Measurements from ENCODE around the gene ISL1. TPM values are rescaled to one million over a fixed set of nuclear protein-coding genes. Genes with fewer than 3 reads are reported as not detected.

The ISL1 gene
- polyA plus RNA-seq (2013, experiment 1 of 2; ENCODE audit: insufficient read length) = not detected
- not detected for polyA plus RNA-seq (2013, experiment 2 of 2; ENCODE audit: insufficient read length)

DNA sequence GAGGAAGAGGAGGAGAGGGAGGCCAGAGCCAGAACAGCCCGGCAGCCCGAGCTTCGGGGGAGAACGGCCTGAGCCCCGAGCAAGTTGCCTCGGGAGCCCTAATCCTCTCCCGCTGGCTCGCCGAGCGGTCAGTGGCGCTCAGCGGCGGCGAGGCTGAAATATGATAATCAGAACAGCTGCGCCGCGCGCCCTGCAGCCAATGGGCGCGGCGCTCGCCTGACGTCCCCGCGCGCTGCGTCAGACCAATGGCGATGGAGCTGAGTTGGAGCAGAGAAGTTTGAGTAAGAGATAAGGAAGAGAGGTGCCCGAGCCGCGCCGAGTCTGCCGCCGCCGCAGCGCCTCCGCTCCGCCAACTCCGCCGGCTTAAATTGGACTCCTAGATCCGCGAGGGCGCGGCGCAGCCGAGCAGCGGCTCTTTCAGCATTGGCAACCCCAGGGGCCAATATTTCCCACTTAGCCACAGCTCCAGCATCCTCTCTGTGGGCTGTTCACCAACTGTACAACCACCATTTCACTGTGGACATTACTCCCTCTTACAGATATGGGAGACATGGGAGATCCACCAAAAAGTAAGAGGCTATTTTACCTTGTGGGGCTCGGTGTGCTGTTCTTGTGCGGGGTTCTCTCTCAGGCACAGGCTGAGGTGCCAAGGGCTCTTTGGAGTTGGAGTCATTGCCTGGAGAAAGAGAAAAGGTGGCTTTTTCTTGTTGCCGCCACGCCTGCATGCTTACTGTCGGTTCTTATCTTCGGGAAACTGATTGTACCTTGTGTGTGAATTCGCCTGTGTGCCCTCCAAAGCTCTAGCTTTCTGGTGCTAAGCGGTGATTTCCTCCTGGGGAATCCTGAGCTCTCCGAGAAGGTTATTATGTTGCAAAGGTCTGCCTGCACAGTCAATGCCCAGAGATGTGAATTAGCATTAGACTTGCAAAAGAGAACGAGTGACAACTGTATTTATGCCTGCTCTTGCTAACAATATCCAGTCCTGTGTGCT is at the start of gene ISL1:
Gene ISL1 (plus strand): TSS at position 318 of the 991 bp plus-strand sequence. CDS start 224 bp downstream, at position 542.
- peak; percentile 67 for DNase-seq

- DNase-seq = no peak
These were observed 46.4 kb upstream of the ISL1 start for GRCh38 chr5:51336878-51337277.

DNA sequence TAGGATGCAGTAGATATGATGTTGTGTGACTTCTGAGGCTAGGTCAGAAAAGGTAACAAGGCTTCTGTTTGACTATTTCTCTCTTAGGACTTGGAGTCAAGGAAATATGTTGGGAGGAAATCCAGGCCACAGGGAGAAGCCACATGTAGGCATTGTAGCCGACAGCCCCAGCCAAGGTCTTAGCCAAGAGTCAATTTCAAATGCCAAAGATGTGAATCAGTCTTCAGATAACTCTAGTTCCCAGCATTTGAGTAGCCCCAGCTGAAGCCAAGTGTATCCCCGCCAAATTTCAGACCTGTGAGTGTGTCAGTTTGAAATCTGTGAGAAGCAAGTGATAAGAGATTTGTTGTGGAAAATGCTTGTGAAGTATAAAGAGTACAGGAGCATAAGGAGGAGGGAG is 38.1 kb upstream of the ISL1 start:
- no peak for DNase-seq

DNA sequence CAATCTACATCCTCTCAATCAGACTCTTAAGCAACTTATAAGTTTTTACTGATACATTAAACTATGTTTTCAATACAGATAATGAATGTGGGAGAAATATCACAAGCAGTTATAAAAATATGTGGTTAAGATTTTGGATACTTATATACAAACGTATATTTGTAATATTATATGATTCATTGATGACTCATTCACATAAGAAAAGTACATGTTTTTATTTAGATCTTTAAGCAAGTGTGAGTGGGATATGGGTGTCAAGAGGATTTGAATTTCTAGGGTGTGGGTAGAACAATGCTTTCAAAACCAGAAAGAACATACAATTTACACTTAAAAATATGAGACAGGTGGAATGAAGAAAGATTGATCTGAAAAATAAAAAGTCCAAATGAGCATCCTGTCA is 36.1 kb upstream of the ISL1 start:
- DNase-seq = no peak

DNA sequence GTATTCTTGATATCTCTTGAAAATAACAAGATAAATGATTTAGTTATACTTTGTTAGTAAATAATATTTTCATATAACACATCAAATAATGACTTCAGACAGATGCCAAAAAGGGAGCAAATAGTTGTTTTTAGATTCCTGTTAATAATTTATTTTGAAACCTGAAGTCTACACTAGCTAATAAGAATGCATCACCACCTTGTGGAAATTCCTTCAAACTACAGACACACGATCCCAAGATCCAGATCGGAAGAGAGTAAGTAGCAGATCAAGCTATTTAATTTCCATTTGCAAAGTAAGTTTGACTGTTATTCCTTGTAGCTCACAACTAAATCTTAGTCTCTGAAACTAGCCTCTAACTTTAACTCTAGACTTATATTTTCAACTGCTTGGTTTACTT is 35.5 kb upstream of the ISL1 start:
- DNase-seq = no peak

- DNase-seq = no peak
These were observed 12.2 kb upstream of the ISL1 start for GRCh38 chr5:51371052-51371451.

DNA sequence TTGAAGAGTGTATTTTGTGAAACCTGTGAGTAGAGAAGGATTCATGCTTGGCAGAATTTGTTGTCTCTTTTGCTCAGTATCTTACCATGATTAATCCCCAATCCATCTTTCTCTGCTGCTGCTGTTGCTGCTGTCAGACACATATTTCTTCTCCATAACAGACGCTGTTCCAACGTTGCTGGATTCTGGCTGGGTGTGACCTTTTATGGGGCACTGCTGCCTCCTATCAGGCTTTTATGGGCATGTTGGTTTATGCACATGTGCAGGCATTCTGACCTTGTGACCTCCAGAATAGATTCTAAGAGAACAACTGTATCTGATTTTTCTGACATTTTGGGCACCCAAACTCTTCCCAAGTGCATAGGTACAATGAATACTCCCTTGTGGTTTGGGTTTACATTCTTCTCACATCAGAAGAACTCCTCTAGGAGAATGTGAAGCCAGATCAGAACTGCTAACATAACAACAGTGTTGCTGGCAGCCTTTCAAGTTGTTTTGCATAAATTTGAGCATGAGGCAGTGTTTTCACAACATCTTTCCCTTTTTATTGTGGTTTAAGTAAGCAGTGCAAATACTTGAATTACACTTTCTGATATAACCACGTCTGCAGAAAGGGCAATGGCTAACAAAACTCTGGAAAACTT is 9.2 kb upstream of the ISL1 start:
- no peak for DNase-seq

- DNase-seq = no peak
These were observed 8.2 kb upstream of the ISL1 start for GRCh38 chr5:51375084-51375483.

GRCh38 chr5:51376509-51376908 is 6.7 kb upstream of the ISL1 start:
- no peak for DNase-seq

DNA sequence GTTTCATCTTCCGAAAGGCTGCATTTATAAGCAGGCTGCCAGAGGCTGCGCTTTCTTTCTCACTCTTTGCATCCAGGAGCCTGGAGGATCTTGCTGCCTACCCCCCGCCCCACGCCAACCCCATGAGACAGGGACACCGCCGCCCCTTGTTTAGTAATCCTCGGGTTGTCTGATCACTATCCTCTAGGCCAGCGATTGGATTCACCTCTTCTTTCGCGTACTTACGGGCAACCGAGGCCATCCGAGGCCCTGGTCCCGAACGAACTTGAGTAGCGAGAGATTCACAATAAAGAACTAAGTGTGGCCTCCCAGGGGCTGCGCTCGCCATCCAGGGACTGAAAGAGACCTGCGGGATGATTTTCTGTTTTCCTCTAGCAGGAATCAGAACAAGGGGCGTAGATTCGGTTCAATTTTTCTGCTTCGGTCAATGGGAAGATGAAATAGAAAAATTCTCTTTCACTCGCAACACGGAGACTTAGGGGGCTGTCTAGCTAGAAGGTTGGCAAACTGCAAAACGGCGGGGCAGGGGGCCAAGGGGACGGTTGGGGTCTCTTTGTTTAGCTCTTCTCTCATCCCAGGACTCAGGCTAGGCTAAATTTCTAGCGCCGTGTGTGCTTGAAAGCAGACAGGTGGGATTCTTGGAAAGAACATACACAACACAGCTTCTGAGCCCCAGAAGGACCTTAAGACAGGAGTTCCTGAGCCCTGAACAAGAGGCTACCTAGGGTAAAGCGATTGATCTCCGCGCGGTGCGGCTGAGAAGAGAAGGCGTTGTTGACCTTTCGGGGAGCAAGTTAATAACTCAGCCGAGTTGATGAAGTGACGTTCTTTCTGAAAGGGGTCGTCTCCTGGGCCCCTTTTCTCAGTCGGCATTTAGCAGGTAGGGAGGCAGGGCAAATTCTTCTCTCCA is 5.8 kb upstream of the ISL1 start:
- DNase-seq = no peak

DNA sequence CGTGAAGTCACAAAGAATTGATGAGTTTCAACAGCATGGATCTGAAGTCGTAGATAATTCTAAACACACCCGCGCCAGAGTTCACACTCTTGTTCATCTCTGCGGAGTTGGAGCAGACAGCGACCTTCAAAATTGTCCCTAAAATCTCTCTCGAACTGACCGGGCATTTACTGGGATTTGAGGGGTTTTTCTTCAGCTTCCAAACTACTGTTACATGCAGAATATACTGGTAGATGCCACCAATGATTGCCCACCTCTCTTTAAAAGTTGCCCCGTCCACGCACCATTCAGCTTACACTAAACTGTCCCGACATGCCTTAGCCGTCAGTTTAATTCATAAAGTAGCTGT is 5.2 kb upstream of the ISL1 start:
- DNase-seq = no peak

DNA sequence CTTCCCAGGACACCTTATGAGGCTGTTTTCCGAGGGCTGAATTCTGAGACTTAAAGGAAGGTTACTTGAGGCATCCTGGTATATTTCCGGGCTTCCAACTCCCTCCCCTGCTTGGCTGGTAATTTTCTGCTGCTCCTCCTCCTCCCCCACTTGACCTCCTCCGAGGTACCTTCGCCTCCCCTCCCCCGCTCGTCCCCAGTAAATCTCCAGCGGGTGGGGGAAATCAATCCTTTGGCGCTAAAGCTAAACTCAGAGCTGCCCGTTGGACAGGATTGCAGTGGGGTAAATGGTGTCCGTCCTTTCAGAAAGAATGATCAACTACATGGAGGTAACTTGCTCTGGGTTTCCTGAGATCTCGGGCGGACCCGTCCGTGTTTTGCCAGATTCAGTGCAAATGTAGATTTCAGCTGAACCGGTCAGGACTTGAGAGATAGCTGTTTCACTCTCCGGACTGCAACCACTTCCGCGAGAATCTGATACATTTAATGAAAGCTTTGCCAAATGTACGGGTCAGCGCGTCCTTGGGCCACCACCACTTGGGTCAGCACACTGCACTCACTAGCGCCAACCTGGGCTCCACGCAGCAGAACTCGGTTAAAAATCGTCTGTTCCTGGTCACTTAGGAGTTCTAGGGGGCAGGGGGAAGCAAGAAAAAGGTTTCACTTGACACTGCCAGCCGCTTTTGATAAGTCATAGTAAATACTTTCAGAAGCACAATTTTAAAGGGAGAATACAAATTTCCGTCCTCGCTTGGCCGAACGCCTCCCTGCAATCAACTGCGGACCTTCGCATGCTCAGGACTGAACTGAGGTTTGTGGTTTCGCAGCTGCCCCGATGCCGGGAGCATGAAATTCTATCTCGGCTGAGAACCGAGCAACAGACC is 4.6 kb upstream of the ISL1 start:
- no peak for DNase-seq

- no peak for DNase-seq
These were observed 3.9 kb upstream of the ISL1 start for GRCh38 chr5:51379331-51379700.

DNA sequence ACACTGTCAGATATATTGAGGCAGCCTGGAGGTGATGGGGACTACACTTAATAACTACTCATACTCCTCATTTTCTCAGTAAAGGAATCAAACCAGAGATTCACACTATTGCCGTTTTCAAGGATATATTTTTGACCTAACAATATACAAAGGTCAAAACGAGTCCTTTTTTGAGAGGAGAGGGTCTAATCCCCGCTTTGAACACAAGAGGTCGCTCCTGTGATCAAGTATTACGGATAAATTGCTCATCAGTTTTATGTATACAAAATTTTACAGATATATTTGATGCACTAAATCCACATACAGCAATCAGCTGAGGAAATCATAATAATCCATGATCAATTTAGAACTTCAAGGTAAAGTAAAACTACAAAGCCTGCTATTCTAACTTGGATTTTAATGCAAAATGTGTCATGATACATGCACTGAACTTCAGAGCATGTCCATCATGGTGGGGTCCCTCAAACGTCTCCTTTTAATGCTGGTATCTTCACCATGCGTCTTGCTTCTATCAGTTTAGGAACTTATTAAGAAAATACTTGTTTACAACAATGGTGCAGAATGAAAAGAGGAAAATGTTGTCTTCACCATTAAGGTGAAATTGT is 2.5 kb upstream of the ISL1 start:
- DNase-seq = no peak

GRCh38 chr5:51381761-51382474 is 1.3 kb upstream of the ISL1 start:
- no peak for DNase-seq

- peak; percentile 3 for DNase-seq
These were observed 622 bp upstream of the ISL1 start for GRCh38 chr5:51382521-51383130.

DNA sequence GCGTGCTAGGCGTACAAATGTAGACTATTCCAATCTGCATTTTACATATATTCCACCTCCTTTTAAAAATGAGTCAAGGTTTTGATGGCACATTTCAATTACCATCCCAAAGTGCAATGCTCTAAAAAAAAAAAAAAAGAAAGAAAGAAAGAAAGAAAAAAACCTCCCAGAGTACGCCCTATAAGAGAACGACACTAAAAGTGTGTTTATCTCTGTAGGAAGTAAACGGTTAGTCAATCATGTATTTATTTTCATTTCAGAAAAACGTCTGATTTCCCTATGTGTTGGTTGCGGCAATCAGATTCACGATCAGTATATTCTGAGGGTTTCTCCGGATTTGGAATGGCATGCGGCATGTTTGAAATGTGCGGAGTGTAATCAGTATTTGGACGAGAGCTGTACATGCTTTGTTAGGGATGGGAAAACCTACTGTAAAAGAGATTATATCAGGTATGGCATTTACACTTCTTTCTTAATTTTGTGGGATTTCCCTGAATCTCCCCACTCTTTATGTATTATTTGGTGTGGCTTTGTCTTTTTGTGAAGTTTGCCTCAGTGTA is 1.1 kb downstream of the ISL1 start:
- no peak for DNase-seq

- no peak for DNase-seq
These were observed 2.0 kb downstream of the ISL1 start for GRCh38 chr5:51385216-51385615.

All from fibroblast of skin of abdomen (primary cell).